Tibial nerve (tissue), 4 donors: Measurements from ENCODE around the gene SLC35G2.

Source experiments
- EP300 ChIP-seq, 2 donors: sonication (generic); formaldehyde crosslinking; IDR thresholded peaks; one replicate each; pipeline ENCODE4 v1.6.1; 2017; ENCODE audit warnings: antibody characterized with exemption in 2 of 2, mild to moderate bottlenecking in 1 of 2
- POLR2A ChIP-seq, 2 donors: fragments of 450-650 bp; IDR thresholded peaks; one replicate each; pipeline ENCODE4 v1.6.1; 2017; ENCODE audit warnings: antibody characterized with exemption in 2 of 2, mild to moderate bottlenecking in 2 of 2, moderate library complexity in 2 of 2
- TF ChIP-seq, protein P1 (sequence below), 5 experiments: fragments of 200-600 bp in 3 of 5; fragments of 450-650 bp in 2 of 5; sonication (generic) in 3 of 5; IDR thresholded peaks; one replicate each; pipeline ENCODE4 v1.5.1; 2016 to 2019; ENCODE audit warnings: antibody characterized with exemption in 5 of 5, mild to moderate bottlenecking in 3 of 5, moderate library complexity in 2 of 5

- TF ChIP-seq, protein P1, sequence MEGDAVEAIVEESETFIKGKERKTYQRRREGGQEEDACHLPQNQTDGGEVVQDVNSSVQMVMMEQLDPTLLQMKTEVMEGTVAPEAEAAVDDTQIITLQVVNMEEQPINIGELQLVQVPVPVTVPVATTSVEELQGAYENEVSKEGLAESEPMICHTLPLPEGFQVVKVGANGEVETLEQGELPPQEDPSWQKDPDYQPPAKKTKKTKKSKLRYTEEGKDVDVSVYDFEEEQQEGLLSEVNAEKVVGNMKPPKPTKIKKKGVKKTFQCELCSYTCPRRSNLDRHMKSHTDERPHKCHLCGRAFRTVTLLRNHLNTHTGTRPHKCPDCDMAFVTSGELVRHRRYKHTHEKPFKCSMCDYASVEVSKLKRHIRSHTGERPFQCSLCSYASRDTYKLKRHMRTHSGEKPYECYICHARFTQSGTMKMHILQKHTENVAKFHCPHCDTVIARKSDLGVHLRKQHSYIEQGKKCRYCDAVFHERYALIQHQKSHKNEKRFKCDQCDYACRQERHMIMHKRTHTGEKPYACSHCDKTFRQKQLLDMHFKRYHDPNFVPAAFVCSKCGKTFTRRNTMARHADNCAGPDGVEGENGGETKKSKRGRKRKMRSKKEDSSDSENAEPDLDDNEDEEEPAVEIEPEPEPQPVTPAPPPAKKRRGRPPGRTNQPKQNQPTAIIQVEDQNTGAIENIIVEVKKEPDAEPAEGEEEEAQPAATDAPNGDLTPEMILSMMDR (IDR thresholded peaks at IDR 0.05), result no peak
- no peak for TF ChIP-seq POLR2A (IDR thresholded peaks at IDR 0.05)
- TF ChIP-seq EP300 (IDR thresholded peaks at IDR 0.05), result no peak
Observed at GRCh38 chr3:136893848-136894443, 75.0 kb downstream of the SLC35G2 start.
